ENCODE data around the gene PKN1. TPM values are rescaled to one million over a fixed set of nuclear protein-coding genes. Genes with fewer than 3 reads are reported as not detected.

The PKN1 gene
- polyA plus RNA-seq, 3 donors, result 49.5 to 119 (median 49.6) TPM

DNA sequence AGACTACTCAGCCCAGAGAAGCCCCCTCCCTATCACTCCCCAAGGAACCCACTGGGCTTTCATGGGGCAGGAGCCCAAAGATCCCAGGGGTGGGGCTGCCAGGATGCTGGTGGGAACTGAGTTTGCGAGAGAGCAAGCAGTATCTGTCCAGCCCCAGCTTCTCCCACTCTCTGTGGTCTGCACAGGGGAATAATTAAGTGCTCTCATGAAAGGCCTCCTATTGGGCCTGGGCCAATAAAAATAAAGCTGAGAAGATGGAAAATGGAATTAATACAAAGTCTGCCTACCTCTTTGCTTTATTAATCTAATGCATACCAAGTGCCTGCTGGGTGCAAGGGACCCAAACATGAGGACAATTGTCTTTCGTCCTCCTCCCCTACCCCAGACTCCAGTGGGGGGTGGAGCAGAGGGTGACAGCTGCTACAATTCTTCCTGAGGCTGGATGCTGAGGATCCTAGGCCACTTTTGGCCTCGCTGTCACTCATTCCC is 19.4 kb upstream of the PKN1 start:
- peaks cover 44 to 60% of the 10 kb centered on the region in 2 donors for H3K36me3 Mint-ChIP-seq
- intact Hi-C loops (cut with micrococcal nuclease), result no loop called here
- H3K4me1 ChIP-seq (ENCODE audit: control insufficient read depth in 1 of 2, insufficient read depth in 2 of 2, low read length in 2 of 2), result peaks cover 29 to 35% of the 10 kb centered on the region in 2 donors
- no peak overlapping the region for H3K9ac ChIP-seq (ENCODE audit: insufficient read depth, low read length, poor library complexity, severe bottlenecking)
- peaks cover 39% of the 10 kb centered on the region for H3K4me1 Mint-ChIP-seq
- H3K27ac ChIP-seq (ENCODE audit: low read depth in 1 of 2, low read length in 2 of 2), result peak overlapping the region in 1 of 2 donors; percentile 32
- no peaks in the 10 kb centered on the region for H3K9me3 ChIP-seq (replicated peaks in 1 of 2; ENCODE audit: control insufficient read depth in 1 of 2, insufficient read depth in 1 of 2, low read length in 2 of 2)
- TF ChIP-seq, protein P1, sequence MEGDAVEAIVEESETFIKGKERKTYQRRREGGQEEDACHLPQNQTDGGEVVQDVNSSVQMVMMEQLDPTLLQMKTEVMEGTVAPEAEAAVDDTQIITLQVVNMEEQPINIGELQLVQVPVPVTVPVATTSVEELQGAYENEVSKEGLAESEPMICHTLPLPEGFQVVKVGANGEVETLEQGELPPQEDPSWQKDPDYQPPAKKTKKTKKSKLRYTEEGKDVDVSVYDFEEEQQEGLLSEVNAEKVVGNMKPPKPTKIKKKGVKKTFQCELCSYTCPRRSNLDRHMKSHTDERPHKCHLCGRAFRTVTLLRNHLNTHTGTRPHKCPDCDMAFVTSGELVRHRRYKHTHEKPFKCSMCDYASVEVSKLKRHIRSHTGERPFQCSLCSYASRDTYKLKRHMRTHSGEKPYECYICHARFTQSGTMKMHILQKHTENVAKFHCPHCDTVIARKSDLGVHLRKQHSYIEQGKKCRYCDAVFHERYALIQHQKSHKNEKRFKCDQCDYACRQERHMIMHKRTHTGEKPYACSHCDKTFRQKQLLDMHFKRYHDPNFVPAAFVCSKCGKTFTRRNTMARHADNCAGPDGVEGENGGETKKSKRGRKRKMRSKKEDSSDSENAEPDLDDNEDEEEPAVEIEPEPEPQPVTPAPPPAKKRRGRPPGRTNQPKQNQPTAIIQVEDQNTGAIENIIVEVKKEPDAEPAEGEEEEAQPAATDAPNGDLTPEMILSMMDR (IDR thresholded peaks at IDR 0.05), result no peak
- no peak overlapping the region for H3K4me3 Mint-ChIP-seq
- 100% methylated on average over 1 of the region's 3 CpGs for WGBS (ENCODE audit: insufficient coverage)
- H3K27me3 Mint-ChIP-seq (ENCODE audit: low read depth in 3 of 3), result peaks cover 0 to 16% (median 0%) of the 10 kb centered on the region in 3 donors
- H4K20me1 ChIP-seq (ENCODE audit: insufficient read depth, low read length), result peaks cover 100% of the 10 kb centered on the region
- no peak overlapping the region for H3K4me2 ChIP-seq (replicated peaks; ENCODE audit: extremely low read depth, low read length, poor library complexity, severe bottlenecking)
- peaks cover 48 to 53% of the 10 kb centered on the region in 2 donors for H3K36me3 ChIP-seq (replicated peaks in 1 of 2; ENCODE audit: control insufficient read depth in 1 of 2, insufficient read depth in 2 of 2, low read length in 2 of 2)
- no peak for DNase-seq
- peak overlapping the region in 4 of 7 donors; percentile 3 to 66 (median 40) for H3K27ac Mint-ChIP-seq
- H3K27me3 ChIP-seq (ENCODE audit: control insufficient read depth in 2 of 2, insufficient read depth in 2 of 2, low read length in 2 of 2), result no peaks in the 10 kb centered on the region
- peaks cover 99% of the 10 kb centered on the region for H3K79me2 ChIP-seq (ENCODE audit: insufficient read depth, low read length)
- no peak overlapping the region for H3K4me3 ChIP-seq (replicated peaks in 1 of 3; ENCODE audit: low read depth in 2 of 3, low read length in 3 of 3)
- H3K9me3 Mint-ChIP-seq, result no peaks in the 10 kb centered on the region
- H2AFZ ChIP-seq (ENCODE audit: insufficient read depth, low read depth, low read length, poor library complexity, severe bottlenecking), result no peak overlapping the region

DNA sequence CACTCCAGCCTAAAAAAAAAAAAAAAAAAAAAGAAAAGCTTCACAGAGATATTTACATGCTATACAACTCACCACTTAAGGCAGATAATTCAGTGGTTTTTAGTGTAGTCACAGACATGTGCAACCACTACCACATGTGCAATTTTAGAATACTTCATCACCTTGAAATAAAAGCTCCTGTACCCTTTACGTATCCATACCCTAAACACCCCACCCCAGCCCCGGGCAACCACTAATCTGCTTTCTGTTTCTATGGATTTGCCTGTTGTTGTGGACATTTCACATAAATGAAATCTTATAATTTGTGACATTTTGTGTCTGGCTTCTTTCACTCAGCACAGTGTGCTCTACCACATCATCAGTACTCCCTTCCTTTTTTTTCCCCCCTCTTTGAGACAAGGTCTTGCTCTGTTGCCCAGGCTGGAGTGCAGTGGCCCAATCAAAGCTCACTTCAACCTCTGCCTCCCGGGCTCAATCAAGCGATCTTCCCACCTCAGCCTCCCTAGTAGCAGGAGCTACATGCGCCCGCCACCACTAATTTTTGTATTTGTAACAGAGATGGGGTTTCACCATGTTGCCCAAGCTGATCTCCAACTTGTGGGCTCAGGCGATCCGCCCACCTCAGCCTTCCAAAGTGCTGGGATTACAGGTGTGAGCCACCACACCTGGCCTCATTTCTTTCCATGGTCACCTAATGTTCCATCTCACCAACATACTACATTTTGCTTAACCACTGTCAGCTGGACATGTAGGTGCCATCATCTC is 18.0 kb upstream of the PKN1 start:
- Mint-ChIP-seq H3K4me3 (no peak overlapping the region), H3K4me1 (peaks cover 43% of the 10 kb centered on the region), H3K27ac (peak overlapping the region; percentile 52 to 97 (median 80)), H3K36me3 (peaks cover 31 to 46% of the 10 kb centered on the region in 2 donors), H3K9me3 (peaks cover 0 to 1% (median 0%) of the 10 kb centered on the region in 7 donors), H3K27me3 (ENCODE audit: low read depth in 3 of 3) (peaks cover 0 to 18% (median 0%) of the 10 kb centered on the region in 3 donors)
- H3K36me3 ChIP-seq (replicated peaks in 1 of 2; ENCODE audit: control insufficient read depth in 1 of 2, insufficient read depth in 2 of 2, low read length in 2 of 2), result peaks cover 34 to 40% of the 10 kb centered on the region in 2 donors
- TF ChIP-seq, protein P1 (IDR thresholded peaks at IDR 0.05), result no peak
- H3K79me2 ChIP-seq (ENCODE audit: insufficient read depth, low read length), result peaks cover 90% of the 10 kb centered on the region
- H2AFZ ChIP-seq (ENCODE audit: insufficient read depth, low read depth, low read length, poor library complexity, severe bottlenecking), result no peak overlapping the region
- 94% methylated on average over 2 of the region's 8 CpGs for WGBS (ENCODE audit: insufficient coverage)
- H3K9me3 ChIP-seq (replicated peaks in 1 of 2; ENCODE audit: control insufficient read depth in 1 of 2, insufficient read depth in 1 of 2, low read length in 2 of 2), result no peaks in the 10 kb centered on the region
- no peak overlapping the region for H3K9ac ChIP-seq (ENCODE audit: insufficient read depth, low read length, poor library complexity, severe bottlenecking)
- no peak overlapping the region for H3K4me3 ChIP-seq (replicated peaks in 1 of 3; ENCODE audit: low read depth in 2 of 3, low read length in 3 of 3)
- H3K4me1 ChIP-seq (ENCODE audit: control insufficient read depth in 1 of 2, insufficient read depth in 2 of 2, low read length in 2 of 2), result peaks cover 34 to 41% of the 10 kb centered on the region in 2 donors
- no peak overlapping the region for H3K4me2 ChIP-seq (replicated peaks; ENCODE audit: extremely low read depth, low read length, poor library complexity, severe bottlenecking)
- peaks cover 90% of the 10 kb centered on the region for H4K20me1 ChIP-seq (ENCODE audit: insufficient read depth, low read length)
- DNase-seq, result no peak
- intact Hi-C loops (cut with micrococcal nuclease), result no loop called here
- peak overlapping the region in 1 of 2 donors; percentile 59 for H3K27ac ChIP-seq (ENCODE audit: low read depth in 1 of 2, low read length in 2 of 2)
- no peaks in the 10 kb centered on the region for H3K27me3 ChIP-seq (ENCODE audit: control insufficient read depth in 2 of 2, insufficient read depth in 2 of 2, low read length in 2 of 2)

Data from CD14-positive monocyte (primary cell).